ENCODE results near the gene MLLT3. TPM values are rescaled to one million over a fixed set of nuclear protein-coding genes. Genes with fewer than 3 reads are reported as not detected.

MLLT3 gene
- total RNA-seq, 1 donor from 2014 or later, result 14.6 TPM

DNA sequence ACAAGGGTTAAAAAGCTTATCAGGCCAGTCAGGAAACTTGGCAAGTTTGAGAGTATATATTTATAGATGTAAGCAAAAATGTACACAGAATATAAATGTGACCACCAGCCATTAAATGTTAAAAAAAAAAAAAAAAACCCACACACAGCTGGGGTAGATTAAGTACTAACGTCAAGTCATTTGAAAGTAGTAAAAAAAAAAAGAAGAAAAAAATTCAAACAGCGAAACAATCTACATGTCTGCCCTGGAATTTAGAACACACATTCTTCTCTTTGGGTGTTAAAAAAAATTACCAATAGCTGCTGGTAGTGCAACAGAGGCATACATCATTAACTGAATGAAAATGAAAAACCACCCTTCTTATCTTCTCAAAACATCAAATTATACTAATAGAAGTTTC, 269.7 kb downstream of the MLLT3 start:
- no peak for DNase-seq (ENCODE audit: missing footprints)
- intact Hi-C loops (cut with DNase I), result loop anchor here (10.0 kb wide), 2 partner anchors 318 to 762 kb away; no protein-coding TSS in a partner anchor

DNA sequence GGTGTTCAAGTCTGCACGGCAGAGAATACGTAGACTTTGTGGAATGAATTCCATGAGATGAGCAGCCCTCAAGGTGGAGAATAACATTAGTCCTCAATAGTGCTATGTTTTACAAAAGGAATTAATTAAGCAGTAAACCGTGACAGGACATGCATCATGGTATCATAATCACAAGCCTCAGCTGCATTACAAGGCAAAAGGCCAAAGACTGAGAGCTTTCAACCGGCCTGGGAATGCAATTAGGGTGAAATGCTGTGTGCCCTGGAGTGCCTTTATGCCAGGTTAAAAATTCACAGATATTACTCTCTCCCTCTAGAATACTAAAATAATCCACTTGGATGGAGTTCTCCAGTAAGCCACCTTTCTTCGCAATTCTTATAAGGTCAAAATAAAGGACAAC, 270.6 kb downstream of the MLLT3 start:
- no peak for DNase-seq (ENCODE audit: missing footprints)
- intact Hi-C loops (cut with DNase I), result loop anchor here (10.0 kb wide), 2 partner anchors 317 to 763 kb away; no protein-coding TSS in a partner anchor
- ATAC-seq, result no peak

More for the DNA sequence above, 269.7 kb downstream of the MLLT3 start:
- no peak for ATAC-seq

DNA sequence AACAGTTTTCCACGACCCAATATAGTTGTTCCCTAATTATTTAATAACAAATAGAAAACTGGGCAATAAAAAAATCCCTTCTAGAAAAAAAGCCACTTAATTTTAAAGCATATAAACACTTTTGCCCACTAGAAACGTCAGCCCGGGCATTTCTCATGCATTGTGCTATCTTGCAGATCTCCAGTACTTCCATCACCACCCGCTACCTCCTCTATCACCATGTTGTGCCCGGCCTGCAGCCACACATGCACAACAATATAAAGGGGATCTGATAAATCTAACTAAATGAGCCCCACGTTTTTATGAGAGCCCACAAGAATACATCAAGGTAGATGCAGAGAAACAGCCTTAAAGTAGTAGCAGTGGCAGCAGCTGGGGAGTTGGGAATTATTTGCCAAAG, 272.7 kb downstream of the MLLT3 start:
- ATAC-seq, result no peak
- no peak for DNase-seq (ENCODE audit: missing footprints)
- intact Hi-C loops (cut with DNase I), result no loop called here

DNA sequence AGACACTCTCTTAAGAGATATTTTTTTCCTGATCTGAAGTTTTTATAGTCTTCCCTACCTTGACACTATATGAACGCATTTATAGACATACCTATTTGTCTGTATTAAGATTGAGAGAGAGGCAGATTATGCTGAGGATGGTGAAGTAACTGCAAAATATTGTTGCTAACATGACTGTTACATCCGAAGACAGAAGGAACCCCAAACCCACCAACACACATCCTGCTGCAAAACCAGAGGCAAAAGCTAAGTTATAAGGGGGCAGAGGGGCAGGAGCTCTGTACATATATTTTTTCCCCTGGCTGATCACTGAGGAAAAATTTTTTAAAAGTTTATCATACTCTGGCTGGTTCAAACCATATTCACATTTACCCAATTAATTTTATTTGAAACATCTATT, 279.0 kb downstream of the MLLT3 start:
- no peak for ATAC-seq

DNA sequence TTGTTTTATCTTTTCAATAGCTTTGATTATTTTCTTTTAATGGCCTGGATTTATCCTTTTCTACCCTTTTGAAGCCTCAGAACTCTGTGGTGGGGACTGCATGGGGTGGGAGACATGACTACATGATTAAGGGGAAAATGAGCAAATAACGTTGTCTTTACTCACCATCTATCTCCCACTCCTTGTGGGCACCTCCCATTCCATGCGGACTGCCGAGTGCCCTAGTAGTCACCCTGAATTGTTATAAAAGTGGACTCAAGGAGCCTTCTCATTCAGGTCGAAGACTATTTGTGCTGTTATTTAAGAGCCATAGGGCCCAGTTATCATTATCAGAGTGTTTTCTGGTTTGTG, 281.8 kb downstream of the MLLT3 start:
- intact Hi-C loops (cut with DNase I), result no loop called here
- no peak for ATAC-seq

More for the DNA sequence above, 279.0 kb downstream of the MLLT3 start:
- intact Hi-C loops (cut with DNase I), result no loop called here
- DNase-seq (ENCODE audit: missing footprints), result no peak

DNA sequence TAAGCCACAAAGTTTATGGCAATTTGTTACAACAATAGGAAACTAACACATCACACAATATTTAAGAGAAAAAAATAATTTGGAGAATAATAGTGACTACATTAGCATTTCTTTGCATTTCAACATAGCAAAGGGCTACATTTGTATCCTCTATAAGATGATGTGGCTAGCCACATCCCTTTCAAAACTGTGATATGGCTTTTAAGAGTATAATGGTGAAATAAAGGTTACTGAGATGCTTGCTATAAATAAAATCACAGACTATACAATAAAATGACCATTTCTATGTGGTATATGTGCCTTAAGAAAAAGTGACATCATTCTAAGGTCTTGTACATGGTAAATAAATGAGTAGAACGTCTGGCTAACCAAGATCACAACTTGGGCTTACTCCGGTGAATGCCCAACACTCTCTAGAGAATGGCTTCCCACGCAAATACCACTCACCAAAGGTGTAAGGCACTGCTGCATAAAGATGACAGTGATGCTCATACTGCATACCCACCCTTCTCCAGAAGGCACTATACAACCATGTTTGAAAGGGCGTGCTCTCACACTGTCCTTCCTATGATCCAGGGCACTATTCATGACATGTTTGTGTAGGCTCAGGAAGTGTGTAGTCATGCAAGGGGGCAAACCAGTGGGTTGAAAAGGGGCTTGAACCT, 286.5 kb downstream of the MLLT3 start:
- DNase-seq (ENCODE audit: missing footprints) (no peak), ATAC-seq (no peak)
- intact Hi-C loops (cut with DNase I), result no loop called here

More for the DNA sequence above, 281.8 kb downstream of the MLLT3 start:
- no peak for DNase-seq (ENCODE audit: missing footprints)

DNA sequence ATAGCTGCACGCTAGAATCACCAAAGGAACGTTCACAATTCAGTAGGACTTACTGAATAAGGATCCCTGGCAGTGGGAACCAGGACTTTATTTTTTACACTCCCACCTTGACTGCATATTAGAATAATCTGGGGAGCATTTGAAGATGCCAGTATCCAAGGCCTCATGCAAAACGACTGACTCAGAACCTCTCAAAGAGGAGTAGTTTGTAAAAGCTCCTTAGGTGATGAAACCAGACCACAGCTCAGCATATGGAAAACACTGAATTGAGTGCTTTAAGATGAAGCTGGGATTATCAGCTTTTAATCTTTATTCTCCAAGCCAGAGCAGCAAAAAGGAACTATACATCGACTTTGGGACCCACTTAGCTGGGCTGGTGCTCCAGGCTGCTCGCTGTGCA, 288.3 kb downstream of the MLLT3 start:
- DNase-seq (ENCODE audit: missing footprints) (no peak), ATAC-seq (no peak)
- intact Hi-C loops (cut with DNase I), result no loop called here

DNA sequence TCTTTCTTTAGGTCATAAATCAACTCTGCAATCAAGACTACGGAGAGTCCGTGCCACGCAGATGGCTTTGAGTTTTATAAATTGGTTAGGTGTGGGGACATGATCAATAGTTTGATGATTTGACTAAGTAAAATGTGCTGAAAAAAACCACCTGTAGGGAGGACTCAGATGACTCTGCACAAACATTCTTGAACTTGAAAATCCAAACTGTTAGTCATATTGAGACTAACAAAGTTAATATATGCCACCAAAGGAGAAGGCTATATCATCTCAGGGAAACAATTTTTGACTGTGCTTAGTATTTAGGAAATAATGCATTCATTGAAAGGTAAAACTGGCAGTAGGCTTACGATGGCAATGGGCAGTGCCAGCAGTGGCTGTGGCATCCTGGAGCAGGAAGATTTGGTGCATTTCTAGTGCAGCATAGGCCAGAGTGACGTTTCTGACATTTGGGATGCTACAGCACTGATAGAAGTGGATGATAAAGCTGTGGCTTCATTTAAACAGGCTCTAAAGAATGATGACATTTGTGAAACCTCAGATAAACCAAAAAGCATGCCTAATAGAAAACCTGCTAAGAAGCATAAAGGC, 291.1 kb downstream of the MLLT3 start:
- intact Hi-C loops (cut with DNase I), result no loop called here
- no peak for ATAC-seq
- no peak for DNase-seq (ENCODE audit: missing footprints)

DNA sequence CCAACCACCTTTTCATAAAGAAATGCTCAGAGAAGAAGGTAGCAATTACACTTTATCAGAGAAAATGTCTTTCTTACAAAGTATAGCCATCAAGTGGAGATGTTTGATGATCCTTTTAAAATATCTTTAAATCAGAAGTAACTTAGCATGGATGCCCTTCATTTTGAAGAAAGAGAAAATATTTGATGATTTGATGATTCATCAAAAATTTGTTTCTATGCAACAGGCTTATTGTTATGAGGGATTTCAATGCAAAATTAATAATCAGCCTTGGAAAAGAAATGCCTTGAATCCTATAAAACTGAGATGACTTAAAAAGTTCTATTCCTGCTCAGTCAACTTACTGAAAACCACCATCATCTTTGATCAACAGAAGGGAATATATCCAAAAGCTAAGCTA, 291.6 kb downstream of the MLLT3 start:
- no peak for ATAC-seq
- intact Hi-C loops (cut with DNase I), result no loop called here
- no peak for DNase-seq (ENCODE audit: missing footprints)

DNA sequence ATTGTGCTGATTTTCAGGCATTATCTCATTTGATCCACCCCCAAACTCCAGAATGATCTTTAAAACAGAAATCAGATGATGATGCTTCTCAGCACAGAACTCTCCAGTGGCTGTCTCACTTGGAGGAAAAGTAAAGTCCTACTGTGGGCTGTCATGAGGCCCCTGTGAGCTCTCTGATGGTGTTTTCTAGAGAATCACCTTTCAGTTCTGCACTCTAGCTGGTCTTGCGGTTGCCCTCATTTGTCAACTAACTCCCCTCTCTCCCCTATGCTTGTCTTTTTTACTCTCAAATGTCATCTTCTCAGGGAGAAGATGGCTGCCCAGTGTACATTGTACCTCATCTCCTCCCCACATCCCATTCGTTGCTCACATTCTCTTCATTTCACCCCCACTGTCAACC, 295.8 kb downstream of the MLLT3 start:
- no peak for DNase-seq (ENCODE audit: missing footprints)
- intact Hi-C loops (cut with DNase I), result no loop called here
- no peak for ATAC-seq

DNA sequence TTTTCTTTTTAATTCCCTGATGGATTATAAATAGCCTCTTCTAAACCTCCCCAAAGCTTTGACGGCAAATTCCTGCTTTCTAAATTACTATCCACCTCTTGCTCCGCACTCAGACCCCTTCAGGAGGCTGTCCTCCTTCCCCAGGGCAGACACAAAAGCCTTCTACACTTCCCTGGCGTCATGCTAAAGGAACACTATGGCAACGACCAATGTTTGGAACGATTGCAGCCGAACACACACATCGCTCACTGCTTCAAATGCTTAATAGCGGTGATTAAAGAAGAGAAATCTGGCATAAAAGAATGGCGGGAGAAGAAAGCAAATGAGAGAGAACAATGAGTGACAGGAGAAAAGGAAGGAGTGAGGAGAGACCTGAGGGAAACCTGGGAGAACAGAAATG, 297.3 kb downstream of the MLLT3 start:
- ATAC-seq, result no peak
- intact Hi-C loops (cut with DNase I), result no loop called here
- DNase-seq (ENCODE audit: missing footprints), result no peak

DNA sequence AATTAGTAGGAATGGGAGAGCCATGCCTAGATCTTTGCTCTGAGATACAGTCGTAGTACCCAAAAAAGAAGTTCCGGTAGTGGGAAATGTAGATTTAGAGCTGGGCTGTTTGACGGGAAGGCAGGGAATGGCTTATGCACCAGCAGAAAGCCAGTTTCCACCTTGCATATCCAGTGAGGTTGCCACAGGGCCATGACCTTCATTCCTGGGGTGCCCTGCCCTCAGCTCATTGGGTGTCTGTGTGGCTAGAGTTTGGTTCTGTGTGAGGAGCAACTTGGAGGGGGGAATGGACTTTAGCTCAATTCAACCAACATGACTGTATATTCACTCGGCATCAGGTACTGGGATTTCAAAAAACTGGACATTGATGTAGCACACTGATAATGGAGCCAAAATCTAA, 300.1 kb downstream of the MLLT3 start:
- DNase-seq (ENCODE audit: missing footprints) (no peak), ATAC-seq (no peak)
- intact Hi-C loops (cut with DNase I), result no loop called here

DNA sequence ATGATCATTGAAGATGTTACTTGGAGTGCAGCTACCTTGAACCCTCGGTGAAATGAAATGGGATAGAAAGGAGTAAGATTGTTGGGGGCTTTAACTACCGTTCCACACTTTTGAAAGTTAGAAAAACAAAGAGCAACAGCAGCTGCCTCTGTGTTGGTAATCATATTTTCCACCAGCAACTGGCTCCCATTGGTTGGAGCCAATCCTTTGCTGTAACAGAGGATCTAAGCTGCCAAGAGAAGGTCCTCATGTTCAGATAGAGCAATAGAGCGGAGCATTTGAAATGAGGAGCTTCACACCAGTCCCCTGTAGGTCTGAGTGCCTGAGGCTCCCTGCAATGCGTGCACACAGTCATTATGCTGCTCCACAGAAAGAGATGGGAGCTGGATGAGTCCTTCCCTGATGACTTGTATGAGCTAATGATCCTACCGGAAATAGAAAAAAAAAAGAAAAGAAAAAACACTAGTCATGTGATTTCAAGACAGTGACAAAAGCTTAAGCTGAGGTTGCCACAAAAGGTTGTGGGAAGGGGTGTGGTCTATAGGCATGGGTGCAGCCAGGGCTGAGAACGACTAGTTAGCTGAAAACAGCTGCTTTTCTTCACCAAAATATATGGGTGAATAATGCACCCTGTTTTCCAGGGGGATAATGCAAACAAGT, 300.7 kb downstream of the MLLT3 start:
- peak; percentile 32 for DNase-seq (ENCODE audit: missing footprints)
- intact Hi-C loops (cut with DNase I), result no loop called here
- no peak for ATAC-seq

DNA sequence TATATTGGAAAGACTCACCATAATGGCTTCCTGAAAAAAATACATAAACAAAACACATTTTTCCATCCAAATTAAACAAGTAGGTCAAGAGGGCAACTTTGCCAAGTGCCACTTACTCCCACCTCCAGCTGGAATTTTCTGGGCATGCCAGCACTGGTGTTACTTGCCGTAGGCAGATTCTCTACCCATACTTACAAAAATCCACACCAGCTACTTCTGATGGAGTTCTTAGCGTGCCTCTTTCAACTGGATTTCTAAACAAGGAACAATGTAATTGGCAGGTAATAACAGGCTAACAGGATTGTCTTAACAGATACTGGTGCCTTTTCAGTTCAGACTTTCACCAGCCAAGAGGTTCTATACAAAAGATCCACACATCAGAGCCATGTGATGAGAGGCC, 301.4 kb downstream of the MLLT3 start:
- DNase-seq (ENCODE audit: missing footprints) (no peak), ATAC-seq (no peak)
- intact Hi-C loops (cut with DNase I), result no loop called here

DNA sequence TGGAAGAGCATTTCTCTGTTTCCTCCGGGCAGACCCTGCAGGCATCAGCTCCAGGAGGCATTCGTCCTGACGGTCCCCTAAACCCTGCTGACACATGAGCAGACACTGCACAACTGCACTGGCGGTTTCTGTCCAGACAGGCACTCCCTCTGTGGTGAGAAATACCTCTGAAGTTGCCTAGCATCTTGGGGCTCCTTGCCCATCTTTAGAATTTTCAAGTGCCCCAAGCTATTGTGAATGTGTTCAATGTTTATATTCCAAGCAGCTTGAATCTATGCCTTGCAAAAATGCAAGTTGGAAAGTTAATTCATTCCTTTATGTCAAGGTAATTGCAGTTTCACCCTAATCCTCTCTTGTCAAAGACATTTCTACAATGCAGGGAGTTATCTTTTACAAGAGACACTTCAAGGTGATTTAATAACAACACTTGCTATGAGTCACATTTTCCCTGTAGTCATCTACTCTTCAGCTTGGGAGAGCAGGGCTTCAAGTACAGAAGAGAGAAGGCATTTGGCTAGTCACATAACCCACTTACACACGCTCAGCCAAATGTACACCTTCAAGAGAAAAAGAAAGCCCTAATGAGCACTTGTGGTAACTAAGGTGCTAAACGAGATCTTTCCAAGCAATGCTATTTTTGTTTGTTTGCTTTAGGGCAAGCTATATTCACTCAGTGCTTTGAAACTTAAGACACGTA, 302.5 kb downstream of the MLLT3 start:
- intact Hi-C loops (cut with DNase I), result no loop called here
- DNase-seq (ENCODE audit: missing footprints), result no peak
- ATAC-seq, result no peak

DNA sequence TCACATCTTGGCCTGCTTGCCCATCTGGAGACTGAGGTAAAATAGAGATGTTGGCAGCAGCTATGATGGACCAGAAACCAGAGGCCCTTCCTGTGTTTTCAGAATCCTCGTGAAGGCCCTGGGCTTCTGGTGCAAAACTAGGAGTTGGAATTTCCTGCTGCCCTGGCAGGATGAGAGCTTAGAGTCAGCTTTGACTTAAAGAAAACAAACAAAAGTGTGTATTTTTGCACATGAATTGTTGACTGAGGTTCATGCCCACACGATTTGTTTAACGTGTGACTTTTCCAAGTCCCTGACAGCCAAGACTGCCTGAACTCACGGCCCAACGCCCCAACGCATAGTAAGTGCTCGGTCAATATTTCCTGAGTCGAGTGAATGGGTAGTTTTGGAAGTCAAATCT, 303.1 kb downstream of the MLLT3 start:
- DNase-seq (ENCODE audit: missing footprints), result no peak
- intact Hi-C loops (cut with DNase I), result no loop called here
- ATAC-seq, result no peak

DNA sequence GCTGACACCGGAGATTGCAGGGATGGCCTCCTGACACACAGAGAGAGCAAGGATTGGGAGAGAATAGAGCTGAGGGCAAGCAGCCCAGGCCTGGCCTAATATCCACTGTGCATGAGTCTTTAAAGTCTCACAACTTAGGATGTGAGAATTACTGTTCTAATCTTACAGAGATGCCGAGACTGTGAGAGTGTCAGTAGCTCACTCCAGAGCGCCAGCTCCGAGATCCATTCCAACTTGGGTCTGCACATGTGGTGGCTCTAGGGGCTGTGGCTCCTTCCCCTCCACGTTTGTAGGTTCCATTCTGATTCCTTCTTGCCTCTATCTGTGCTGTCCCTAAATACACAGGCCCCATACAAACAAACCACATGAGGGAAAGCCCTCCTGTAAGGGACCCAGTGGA, 304.6 kb downstream of the MLLT3 start:
- DNase-seq (ENCODE audit: missing footprints) (no peak), ATAC-seq (no peak)
- intact Hi-C loops (cut with DNase I), result no loop called here

DNA sequence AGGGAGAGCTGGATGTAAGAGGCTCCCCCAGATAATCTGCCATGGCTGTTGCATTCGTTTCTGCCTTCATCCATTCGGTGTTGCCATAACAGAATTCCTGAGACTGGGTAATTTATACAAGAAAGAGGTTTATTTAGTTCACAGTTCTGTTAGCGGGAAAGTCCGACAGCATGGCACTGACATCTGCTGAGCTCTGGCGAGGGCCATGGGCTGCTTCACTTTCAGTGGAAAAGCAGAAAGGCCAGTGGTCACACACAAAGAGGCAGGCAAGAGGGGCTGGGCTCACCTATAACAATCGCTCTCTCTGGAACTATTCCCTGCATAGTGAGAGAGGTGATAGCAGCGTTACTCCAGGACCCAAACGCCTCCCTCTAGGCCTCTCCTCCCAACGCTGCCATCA, 305.9 kb downstream of the MLLT3 start:
- no peak for ATAC-seq
- intact Hi-C loops (cut with DNase I), result no loop called here

DNA sequence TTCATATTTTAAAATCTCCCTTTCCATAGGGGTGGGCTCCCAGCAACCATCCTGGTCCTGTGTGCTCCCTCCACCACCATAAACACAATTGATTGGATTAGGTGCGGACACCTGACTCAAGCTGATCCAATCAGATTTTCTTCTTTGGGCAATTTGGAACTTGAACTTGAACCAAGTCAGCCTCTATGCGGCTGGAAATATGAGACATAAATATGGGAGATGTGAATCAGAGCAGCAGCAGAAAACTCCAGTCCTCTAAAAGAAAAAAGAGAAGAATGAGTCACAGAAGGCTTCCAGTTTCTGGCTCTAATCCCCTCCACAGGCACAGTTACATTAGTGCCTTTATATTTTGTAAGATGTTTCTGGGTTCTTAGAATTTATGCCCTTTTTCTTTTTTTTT, 306.6 kb downstream of the MLLT3 start:
- intact Hi-C loops (cut with DNase I), result no loop called here
- no peak for ATAC-seq

More for the DNA sequence above, 305.9 kb downstream of the MLLT3 start:
- no peak for DNase-seq (ENCODE audit: missing footprints)

DNA sequence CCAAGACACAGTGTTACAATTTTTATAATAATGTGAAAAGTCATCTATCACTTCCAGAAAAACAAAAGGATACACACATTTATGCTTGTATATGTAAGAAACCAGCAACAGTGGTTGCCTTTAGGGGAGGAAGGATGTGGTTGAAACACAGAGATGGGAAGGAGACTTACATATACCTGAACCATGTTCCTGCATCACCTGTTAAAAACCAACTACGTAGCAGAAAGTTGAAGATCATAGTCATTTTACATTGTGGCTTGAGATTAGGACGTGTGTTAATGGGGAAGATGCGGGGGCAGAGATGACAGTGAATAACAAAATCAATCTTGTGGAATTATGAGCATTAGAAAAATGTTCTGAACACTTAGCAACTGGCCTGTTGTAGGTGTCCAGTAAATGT, 307.3 kb downstream of the MLLT3 start:
- DNase-seq (ENCODE audit: missing footprints) (no peak), ATAC-seq (no peak)
- intact Hi-C loops (cut with DNase I), result no loop called here

More for the DNA sequence above, 306.6 kb downstream of the MLLT3 start:
- DNase-seq (ENCODE audit: missing footprints), result no peak
